HEK293T (cell line): Measurements from ENCODE around the gene PTPRG.

Experiments used
- HDGF ChIP-seq: fragments of 450-650 bp; IDR thresholded peaks from 2 replicates; pipeline ENCODE4 v1.6.1; 2017; ENCODE audit warnings: antibody characterized with exemption, borderline replicate concordance
- LEF1 ChIP-seq: fragments of 450-650 bp; IDR thresholded peaks from 2 replicates; pipeline ENCODE4 v1.6.1; 2017; ENCODE audit warnings: mild to moderate bottlenecking, borderline replicate concordance
- PKNOX1 ChIP-seq: fragments of 450-650 bp; IDR thresholded peaks from 2 replicates; pipeline ENCODE4 v1.6.1; 2016
- SP1 ChIP-seq: fragments of 450-650 bp; IDR thresholded peaks from 2 replicates; pipeline ENCODE4 v1.6.1; 2017
- ZNF384 ChIP-seq: fragments of 450-650 bp; IDR thresholded peaks from 2 replicates; pipeline ENCODE4 v1.6.1; 2016

GRCh38 chr3:61955483-61955882 lies 394.1 kb downstream of the PTPRG start:
- TF ChIP-seq PKNOX1 (no peak), ZNF384 (no peak), HDGF (no peak), SP1 (no peak), LEF1 (no peak)
